Parathyroid adenoma (tissue), 2 donors: ENCODE data around the gene SOX18.
A peak's percentile ranks its signal among the peaks of the same experiment; 100 is the strongest.

Source experiments
- H2AFZ ChIP-seq: fragments of 300-600 bp; sonication (generic); one replicate; pipeline ENCODE4 v1.7.0; 2017; ENCODE audit warnings: antibody characterized with exemption, mild to moderate bottlenecking
- H3K27ac ChIP-seq: fragments of 300-600 bp; sonication (generic); one replicate; pipeline ENCODE4 v1.7.0; 2017
- H3K27me3 ChIP-seq: fragments of 300-600 bp; sonication (generic); one replicate; pipeline ENCODE4 v1.7.0; 2017; ENCODE audit warnings: low read length; ENCODE audit not compliant: control insufficient read depth, insufficient read depth
- H3K36me3 ChIP-seq: fragments of 300-600 bp; sonication (generic); one replicate; pipeline ENCODE4 v1.7.0; 2017; ENCODE audit warnings: low read length; ENCODE audit not compliant: control insufficient read depth, insufficient read depth
- H3K4me1 ChIP-seq: fragments of 300-600 bp; sonication (generic); one replicate; pipeline ENCODE4 v1.7.0; 2017; ENCODE audit warnings: control low read depth
- H3K4me2 ChIP-seq: fragments of 300-600 bp; sonication (generic); one replicate; pipeline ENCODE4 v1.7.0; 2017; ENCODE audit warnings: low read length
- H3K4me3 ChIP-seq: fragments of 300-600 bp; sonication (generic); one replicate; pipeline ENCODE4 v1.7.0; 2017; ENCODE audit warnings: low read depth, low read length
- H3K79me2 ChIP-seq: fragments of 300-600 bp; sonication (generic); one replicate; pipeline ENCODE4 v1.7.0; 2017; ENCODE audit warnings: control low read depth
- H3K9ac ChIP-seq: fragments of 300-600 bp; sonication (generic); one replicate; pipeline ENCODE4 v1.7.0; 2017; ENCODE audit warnings: mild to moderate bottlenecking
- H3K9me3 ChIP-seq: fragments of 300-600 bp; sonication (generic); one replicate; pipeline ENCODE4 v1.7.0; 2017; ENCODE audit warnings: low read length; ENCODE audit not compliant: control insufficient read depth
- CTCF ChIP-seq: fragments of 300-600 bp; sonication (generic); IDR thresholded peaks from one replicate; pipeline ENCODE4 v1.7.0; 2017; ENCODE audit warnings: antibody characterized with exemption, mild to moderate bottlenecking
- donor health status: primary hyperparathyroidism.

Gene SOX18

GRCh38 chr20:64086801-64087200, 37.4 kb upstream of the SOX18 start:
- peaks cover 16% of the 10 kb centered on the region for H3K4me1 ChIP-seq
- H3K79me2 ChIP-seq, result no peaks in the 10 kb centered on the region
- H3K27me3 ChIP-seq, result no peaks in the 10 kb centered on the region
- no peak for TF ChIP-seq CTCF
- no peak overlapping the region for H2AFZ ChIP-seq
- H3K4me2 ChIP-seq, result no peak overlapping the region
- H3K9ac ChIP-seq, result no peak overlapping the region
- H3K9me3 ChIP-seq, result no peaks in the 10 kb centered on the region
- H3K4me3 ChIP-seq, result no peak overlapping the region
- no peaks in the 10 kb centered on the region for H3K36me3 ChIP-seq
- H3K27ac ChIP-seq, result no peak overlapping the region

GRCh38 chr20:64084685-64085152, 35.3 kb upstream of the SOX18 start:
- Histone ChIP-seq H3K4me1 (peaks cover 16% of the 10 kb centered on the region), H3K9me3 (no peaks in the 10 kb centered on the region), H3K4me2 (no peak overlapping the region), H2AFZ (peak overlapping the region; percentile 91), H3K27me3 (no peaks in the 10 kb centered on the region), H3K36me3 (no peaks in the 10 kb centered on the region), H3K79me2 (no peaks in the 10 kb centered on the region), H3K9ac (no peak overlapping the region), H3K27ac (peak overlapping the region; percentile 65), H3K4me3 (no peak overlapping the region)
- TF ChIP-seq CTCF, result no peak

- Histone ChIP-seq H3K4me1 (peaks cover 19% of the 10 kb centered on the region), H3K4me3 (peak within 1 kb of the TSS; percentile 41), H3K9ac (no peak within 1 kb of the TSS)
These were observed 34.6 kb upstream of the SOX18 start, which contains the start of gene LKAAEAR1 for GRCh38 chr20:64083804-64084684. LKAAEAR1 (minus strand) TSS chr20:64084398; CDS start chr20:64084219, 179 bp downstream.

GRCh38 chr20:64083378-64083803, 34.0 kb upstream of the SOX18 start:
- peaks cover 24% of the 10 kb centered on the region for H3K4me1 ChIP-seq
- H3K36me3 ChIP-seq, result no peaks in the 10 kb centered on the region
- H3K4me2 ChIP-seq, result peak overlapping the region; percentile 70
- H3K27ac ChIP-seq, result peak overlapping the region; percentile 65
- peak overlapping the region; percentile 41 for H3K4me3 ChIP-seq
- H3K27me3 ChIP-seq, result no peaks in the 10 kb centered on the region
- no peaks in the 10 kb centered on the region for H3K9me3 ChIP-seq
- H3K9ac ChIP-seq, result no peak overlapping the region
- peak overlapping the region; percentile 91 for H2AFZ ChIP-seq
- peak; percentile 77 for TF ChIP-seq CTCF
- H3K79me2 ChIP-seq, result no peaks in the 10 kb centered on the region

More at GRCh38 chr20:64083804-64084684, 34.6 kb upstream of the SOX18 start, which contains the start of gene LKAAEAR1:
- Histone ChIP-seq H3K9me3 (no peaks in the 10 kb centered on the region), H3K79me2 (no peaks in the 10 kb centered on the region), H3K36me3 (no peaks in the 10 kb centered on the region), H2AFZ (peak within 1 kb of the TSS; percentile 91), H3K27me3 (no peaks in the 10 kb centered on the region), H3K27ac (peak within 1 kb of the TSS; percentile 65), H3K4me2 (peak within 1 kb of the TSS; percentile 70)
- peak; percentile 8 for TF ChIP-seq CTCF
